ENCODE measurements around the gene MZT2A.
"Not testable (repeated sequence)": the region's sequence is repeated elsewhere in the genome, so short reads cannot be mapped to it uniquely, and the experiment has no call there.

Gene MZT2A

GRCh38 chr2:131467722-131468121 lies 24.5 kb downstream of the MZT2A start:
- not testable (repeated sequence) for DNase-seq (ENCODE audit: low spot score); FAIRE-seq

GRCh38 chr2:131454914-131455313 lies 37.3 kb downstream of the MZT2A start:
- not testable (repeated sequence) for DNase-seq (ENCODE audit: low spot score)
- FAIRE-seq: peak; percentile 20

DNA sequence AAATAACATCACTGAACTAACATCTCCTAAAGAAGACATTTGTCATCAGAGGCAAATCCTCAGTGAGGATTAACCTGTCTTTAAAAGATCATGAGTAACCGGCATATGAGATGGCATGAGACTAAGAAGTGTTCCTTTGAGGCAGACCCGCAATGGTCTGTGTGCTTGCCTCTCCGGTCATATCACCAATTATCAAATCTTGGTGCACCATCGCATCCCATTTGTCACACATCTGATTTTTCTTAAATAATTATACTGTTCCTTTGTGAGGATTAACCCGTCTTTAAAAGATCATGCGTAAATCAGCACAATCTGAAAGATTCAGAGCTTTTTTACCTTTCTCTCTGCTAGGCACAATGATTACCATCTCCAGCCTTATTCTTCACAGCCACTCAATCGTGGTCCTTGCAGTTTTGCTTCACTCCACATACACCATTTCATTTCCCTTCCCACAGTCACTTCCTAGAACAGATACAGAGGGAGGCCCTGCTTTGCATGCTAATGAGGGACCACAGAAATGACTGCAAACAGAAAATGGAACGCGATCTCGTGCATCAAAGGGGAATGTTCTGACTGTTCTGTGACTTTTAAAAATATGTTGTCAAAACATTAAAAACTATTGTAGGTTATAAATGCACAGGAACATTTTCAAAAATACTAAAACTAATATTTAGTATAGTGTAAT lies 40.8 kb downstream of the MZT2A start:
- not testable (repeated sequence) for DNase-seq (ENCODE audit: low spot score); FAIRE-seq

DNA sequence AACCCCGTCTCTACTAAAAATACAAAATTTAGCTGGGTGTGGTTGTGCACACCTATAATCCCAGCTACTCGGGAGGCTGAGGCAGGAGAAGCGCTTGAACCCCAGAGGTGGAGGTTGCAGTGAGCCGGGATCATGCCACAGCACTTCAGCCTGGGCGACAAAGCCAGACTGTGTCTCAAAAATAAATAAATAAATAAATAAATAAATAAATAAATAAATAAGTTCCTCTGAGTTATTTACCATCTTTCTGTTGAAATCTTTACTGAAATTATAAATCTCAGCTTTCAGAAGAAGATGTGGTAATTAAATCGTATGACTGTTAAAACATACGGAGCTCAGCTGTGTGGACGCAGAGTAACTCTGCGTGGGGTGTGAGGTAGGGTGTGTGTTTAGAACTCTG lies 44.2 kb downstream of the MZT2A start:
- FAIRE-seq: not testable (repeated sequence)

GRCh38 chr2:131445896-131446295 lies 46.3 kb downstream of the MZT2A start:
- DNase-seq (ENCODE audit: low spot score) (no peak), FAIRE-seq (no peak)

More for the DNA sequence above, 44.2 kb downstream of the MZT2A start:
- DNase-seq (ENCODE audit: low spot score): not testable (repeated sequence)

DNA sequence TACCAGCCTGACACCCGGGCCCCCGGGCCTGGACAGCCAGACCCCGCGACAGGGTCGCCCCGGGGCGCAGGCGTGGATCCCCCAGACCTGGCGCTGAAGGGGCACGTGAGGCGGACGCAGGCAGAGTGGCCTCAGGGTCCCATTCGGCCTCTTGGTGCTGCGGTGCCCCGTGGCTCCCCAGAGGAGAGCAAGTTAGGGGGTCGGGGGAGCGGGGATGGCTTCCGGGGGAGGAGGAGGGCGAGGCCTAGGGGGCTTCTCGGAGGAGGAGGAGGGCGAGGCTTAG lies 46.7 kb downstream of the MZT2A start:
- FAIRE-seq; DNase-seq (ENCODE audit: low spot score): not testable (repeated sequence)

DNA sequence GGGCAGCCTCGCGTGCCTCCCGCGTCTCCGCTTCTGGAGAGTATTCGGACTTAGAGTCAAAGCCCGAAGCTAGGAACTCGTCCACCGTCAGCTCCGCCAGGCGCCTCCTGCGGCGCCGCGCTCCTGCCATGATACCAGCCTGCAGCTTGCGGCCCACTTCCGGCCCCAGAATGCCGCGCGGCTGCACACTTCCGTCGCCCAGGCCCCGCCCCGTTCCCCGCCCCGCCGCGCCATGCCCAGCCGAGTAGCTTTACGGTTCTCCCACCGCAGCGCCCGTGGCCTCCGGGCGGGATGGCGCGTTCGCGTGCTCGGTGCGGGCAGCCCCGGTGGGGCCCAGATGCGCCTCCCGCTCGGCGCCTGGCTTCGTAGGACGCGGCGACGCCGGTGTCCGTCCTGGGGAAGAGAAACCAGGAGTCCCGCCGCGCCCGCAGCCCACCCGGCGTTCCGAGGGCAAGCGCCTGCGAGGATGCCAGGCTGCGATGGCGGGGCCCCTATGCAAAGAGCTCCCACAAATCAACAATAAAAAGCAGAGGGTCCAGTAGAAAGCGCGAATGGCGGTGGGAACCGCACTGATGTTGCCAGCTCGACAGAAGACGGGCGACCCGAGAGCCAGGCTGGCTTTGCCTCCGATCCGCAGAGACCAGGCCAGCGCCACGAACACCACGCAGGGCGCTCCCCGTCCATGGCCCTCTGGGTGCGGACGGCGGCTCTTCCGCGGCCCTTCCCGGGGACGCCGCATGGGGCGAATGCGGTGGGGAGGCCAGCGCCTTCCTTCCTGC lies 47.3 kb downstream of the MZT2A start:
- not testable (repeated sequence) for FAIRE-seq; DNase-seq (ENCODE audit: low spot score)

DNA sequence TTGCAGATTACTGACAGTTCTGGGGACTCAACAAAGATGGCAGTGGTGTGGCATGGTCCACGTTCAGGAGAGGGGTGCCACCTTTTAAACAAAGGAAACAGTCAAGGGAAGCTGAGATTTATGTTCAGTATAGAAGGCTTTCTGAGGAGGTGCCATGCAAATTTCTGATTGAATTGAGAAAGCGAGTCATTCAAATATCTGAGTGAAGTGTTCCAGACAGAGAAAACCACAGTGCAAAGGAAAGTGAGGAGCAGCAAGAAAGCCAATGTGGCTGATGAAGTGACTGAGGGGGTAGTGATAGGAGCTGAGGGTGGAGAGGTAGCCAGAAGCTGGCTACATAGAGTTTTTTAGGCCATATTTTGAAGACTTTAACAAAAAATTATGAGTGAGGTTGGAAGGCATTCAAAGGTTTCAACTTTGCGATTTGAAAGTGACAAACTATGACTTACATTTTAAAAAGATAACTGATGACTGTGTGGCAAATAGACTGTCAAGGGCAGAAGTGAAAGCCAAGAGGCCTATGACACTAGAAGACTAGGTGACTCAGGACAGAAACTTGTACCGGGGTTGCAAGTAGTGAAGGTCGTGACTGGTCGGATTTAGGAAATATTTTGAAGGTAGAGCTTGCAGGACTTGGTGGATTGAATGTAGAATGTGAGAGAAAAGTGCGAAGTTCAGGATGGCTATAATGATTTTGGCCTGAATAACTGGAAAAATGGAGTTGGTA lies 51.3 kb downstream of the MZT2A start:
- not testable (repeated sequence) for DNase-seq (ENCODE audit: low spot score); FAIRE-seq
